Trophoblast cell (in vitro differentiated cells and primary cell): ENCODE data around the gene MAP3K10.

Source experiments
- DNase-seq, 2 donors: peaks; one replicate each; pipeline ENCODE4 v3.0.0-alpha.2; 2016
- H2AFZ ChIP-seq: 2 replicates; pipeline ENCODE4 v1.6.1; 2013; ENCODE audit warnings: low read length, moderate library complexity, mild to moderate bottlenecking; ENCODE audit not compliant: insufficient read depth, poor library complexity
- H2AK5ac ChIP-seq: 2 replicates; pipeline ENCODE4 v1.6.1; 2013; ENCODE audit warnings: mild to moderate bottlenecking, low read length
- H2BK120ac ChIP-seq: 2 replicates; pipeline ENCODE4 v1.6.1; 2013; ENCODE audit warnings: low read length, mild to moderate bottlenecking, moderate library complexity; ENCODE audit not compliant: insufficient read depth, poor library complexity
- H2BK12ac ChIP-seq: 2 replicates; pipeline ENCODE4 v1.6.1; 2013; ENCODE audit warnings: mild to moderate bottlenecking, low read length, moderate library complexity
- H2BK5ac ChIP-seq: 2 replicates; pipeline ENCODE4 v1.6.1; 2013; ENCODE audit warnings: low read length, low read depth, moderate library complexity, mild to moderate bottlenecking; ENCODE audit not compliant: poor library complexity
- H3K14ac ChIP-seq: 2 replicates; pipeline ENCODE4 v1.6.1; 2013; ENCODE audit warnings: mild to moderate bottlenecking, low read length
- H3K18ac ChIP-seq: 2 replicates; pipeline ENCODE4 v1.6.1; 2013; ENCODE audit warnings: mild to moderate bottlenecking, low read length
- H3K23ac ChIP-seq: 2 replicates; pipeline ENCODE4 v1.6.1; 2013; ENCODE audit warnings: low read length
- H3K27ac ChIP-seq: 2 replicates; pipeline ENCODE4 v1.5.1; 2013; ENCODE audit warnings: low read depth, mild to moderate bottlenecking, inconsistent platforms, low read length, moderate library complexity
- H3K27me3 ChIP-seq: 2 replicates; pipeline ENCODE4 v1.6.1; 2013; ENCODE audit warnings: inconsistent platforms, mild to moderate bottlenecking, low read length, moderate library complexity; ENCODE audit not compliant: insufficient read depth
- H3K36me3 ChIP-seq, 2 experiments: 1 replicate in 1 of 2; 2 replicates in 1 of 2; pipeline ENCODE4 v1.6.1; 2013; ENCODE audit warnings: low read length in 2 of 2, mild to moderate bottlenecking in 2 of 2, moderate library complexity in 1 of 2; ENCODE audit not compliant: insufficient read depth in 2 of 2, control insufficient read depth in 1 of 2
- H3K4ac ChIP-seq: 2 replicates; pipeline ENCODE4 v1.6.1; 2013; ENCODE audit warnings: low read depth, mild to moderate bottlenecking, low read length, moderate library complexity
- H3K4me1 ChIP-seq, 2 experiments: 1 replicate in 1 of 2; 2 replicates in 1 of 2; pipeline ENCODE4 v1.6.1; 2013; ENCODE audit warnings: low read length in 2 of 2, mild to moderate bottlenecking in 2 of 2, moderate library complexity in 1 of 2; ENCODE audit not compliant: insufficient read depth in 2 of 2, control insufficient read depth in 1 of 2
- H3K4me2 ChIP-seq: 2 replicates; pipeline ENCODE4 v1.6.1; 2013; ENCODE audit warnings: inconsistent platforms, mild to moderate bottlenecking, low read length, moderate library complexity
- H3K4me3 ChIP-seq: 2 replicates; pipeline ENCODE4 v1.5.1; 2013; ENCODE audit warnings: mild to moderate bottlenecking, low read depth, low read length, inconsistent platforms
- H3K79me1 ChIP-seq: one replicate; pipeline ENCODE4 v1.6.1; 2013; ENCODE audit warnings: low read length
- H3K79me2 ChIP-seq: 2 replicates; pipeline ENCODE4 v1.6.1; 2013; ENCODE audit warnings: low read length, mild to moderate bottlenecking; ENCODE audit not compliant: control insufficient read depth, insufficient read depth, poor library complexity
- H3K9ac ChIP-seq: 2 replicates; pipeline ENCODE4 v1.6.1; 2013; ENCODE audit warnings: mild to moderate bottlenecking, low read length
- H3K9me3 ChIP-seq: 2 replicates; pipeline ENCODE4 v1.6.1; 2013; ENCODE audit warnings: low read depth, mild to moderate bottlenecking, control low read depth, inconsistent platforms, low read length; ENCODE audit not compliant: insufficient read depth
- H4K12ac ChIP-seq: 2 replicates; pipeline ENCODE4 v1.6.1; 2013; ENCODE audit warnings: low read depth, mild to moderate bottlenecking, low read length, moderate library complexity
- H4K8ac ChIP-seq: 2 replicates; pipeline ENCODE4 v1.6.1; 2013; ENCODE audit warnings: low read depth, mild to moderate bottlenecking, low read length, moderate library complexity
- H4K91ac ChIP-seq: one replicate; pipeline ENCODE4 v1.6.1; 2013; ENCODE audit warnings: low read depth, mild to moderate bottlenecking, low read length, moderate library complexity
- WGBS: extraction: QIAGEN DNeasy Blood & Tissue Kit; methylation state at CpG from one replicate; pipeline ENCODE4 v1.1.7; 2013; ENCODE audit warnings: missing lambda C conversion rate; ENCODE audit not compliant: insufficient read length, insufficient coverage; ENCODE audit errors: extremely low coverage; 5-methylcytosine and 5-hydroxymethylcytosine counted together

MAP3K10 gene

GRCh38 chr19:40221858-40222619 is 30.8 kb downstream of the MAP3K10 start:
- Histone ChIP-seq H3K23ac (no peak overlapping the region), H3K18ac (no peak overlapping the region), H4K12ac (no peak overlapping the region), H2BK120ac (no peak overlapping the region), H3K4me1 (peaks cover 1 to 3% of the 10 kb centered on the region in 2 experiments), H3K79me2 (no peaks in the 10 kb centered on the region), H3K36me3 (no peaks in the 10 kb centered on the region), H4K91ac (no peak overlapping the region), H3K4ac (no peak overlapping the region), H3K9me3 (peaks cover 1% of the 10 kb centered on the region), H2AK5ac (no peak overlapping the region), H3K79me1 (no peaks in the 10 kb centered on the region), H3K27ac (no peak overlapping the region), H4K8ac (no peak overlapping the region), H3K4me2 (no peak overlapping the region), H3K4me3 (no peak overlapping the region), H2BK5ac (no peak overlapping the region), H3K27me3 (peaks cover 21% of the 10 kb centered on the region), H2BK12ac (no peak overlapping the region), H3K14ac (no peak overlapping the region), H2AFZ (no peak overlapping the region), H3K9ac (no peak overlapping the region)
- DNase-seq: peak; percentile 84 to 95
- WGBS: no CpG with 5 or more reads among the region's 41 CpGs

DNA sequence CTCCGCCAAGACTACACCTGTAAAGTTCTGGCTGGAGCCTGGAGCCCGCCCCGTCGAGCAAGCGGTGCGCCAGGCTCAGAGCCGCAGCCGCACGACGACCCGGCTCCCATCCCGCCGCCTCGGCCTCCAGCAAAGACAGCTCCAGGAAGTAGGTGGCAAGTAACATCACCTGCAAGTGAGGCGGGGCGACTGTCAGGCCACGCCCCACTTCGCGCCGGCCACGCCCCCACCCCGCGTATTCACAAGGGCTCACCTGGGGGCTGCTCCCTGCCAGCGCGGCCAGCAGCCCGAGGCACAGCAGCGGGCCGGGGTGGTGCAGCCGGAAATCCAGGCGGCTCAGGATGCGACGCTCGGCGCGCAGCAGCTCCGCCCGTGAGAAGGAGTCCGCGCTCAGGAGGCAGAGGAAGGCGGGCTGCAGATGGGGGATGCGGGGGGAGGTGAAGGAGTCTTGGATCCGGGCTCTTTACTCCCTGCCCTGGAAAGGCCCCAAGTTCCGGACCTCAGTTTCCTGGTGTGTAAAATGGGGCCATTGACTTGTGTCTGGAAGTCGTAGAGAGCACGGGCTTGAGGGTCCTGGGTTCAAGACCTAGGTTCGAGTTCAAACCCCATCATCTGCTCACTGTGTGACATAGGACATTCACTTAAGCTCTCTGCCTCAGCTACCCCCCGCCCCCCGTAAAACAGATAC is 32.1 kb downstream of the MAP3K10 start:
- Histone ChIP-seq H4K91ac (no peak overlapping the region), H3K4me1 (no peaks in the 10 kb centered on the region), H3K9me3 (no peaks in the 10 kb centered on the region), H3K23ac (no peak overlapping the region), H3K4me3 (no peak overlapping the region), H4K12ac (no peak overlapping the region), H3K9ac (no peak overlapping the region), H3K18ac (no peak overlapping the region), H3K4ac (no peak overlapping the region), H4K8ac (no peak overlapping the region), H2BK5ac (no peak overlapping the region), H2AFZ (no peak overlapping the region), H3K14ac (no peak overlapping the region), H3K27me3 (peaks cover 8% of the 10 kb centered on the region), H2AK5ac (no peak overlapping the region), H2BK120ac (no peak overlapping the region), H3K4me2 (no peak overlapping the region), H3K36me3 (no peaks in the 10 kb centered on the region), H3K79me2 (no peaks in the 10 kb centered on the region), H3K27ac (no peak overlapping the region), H3K79me1 (no peaks in the 10 kb centered on the region), H2BK12ac (no peak overlapping the region)
- DNase-seq: peak; percentile 11 to 44
- WGBS: no CpG with 5 or more reads among the region's 48 CpGs

- Histone ChIP-seq H3K14ac (no peak overlapping the region), H3K4me2 (no peak overlapping the region)
- no CpG with 5 or more reads among the region's 32 CpGs for WGBS
Observed at GRCh38 chr19:40224342-40225150, 33.3 kb downstream of the MAP3K10 start.

GRCh38 chr19:40225440-40226305 is 34.4 kb downstream of the MAP3K10 start:
- Histone ChIP-seq H3K9ac (no peak overlapping the region), H2BK12ac (no peak overlapping the region), H3K18ac (no peak overlapping the region), H3K4me3 (no peak overlapping the region), H3K4ac (no peak overlapping the region), H3K4me2 (no peak overlapping the region), H3K9me3 (no peaks in the 10 kb centered on the region), H3K23ac (no peak overlapping the region), H3K79me1 (no peaks in the 10 kb centered on the region), H3K79me2 (no peaks in the 10 kb centered on the region), H4K91ac (no peak overlapping the region), H3K4me1 (peaks cover 0 to 3% of the 10 kb centered on the region in 2 experiments), H2AFZ (no peak overlapping the region), H3K14ac (no peak overlapping the region), H4K8ac (no peak overlapping the region), H3K27me3 (peaks cover 4% of the 10 kb centered on the region), H4K12ac (no peak overlapping the region), H2AK5ac (no peak overlapping the region), H2BK120ac (no peak overlapping the region), H3K27ac (no peak overlapping the region), H2BK5ac (no peak overlapping the region), H3K36me3 (no peaks in the 10 kb centered on the region)
- no CpG with 5 or more reads among the region's 21 CpGs for WGBS
- no peak for DNase-seq

More at GRCh38 chr19:40224342-40225150, 33.3 kb downstream of the MAP3K10 start:
- Histone ChIP-seq H3K4me1 (peaks cover 0 to 1% of the 10 kb centered on the region in 2 experiments), H2AK5ac (no peak overlapping the region), H2BK5ac (no peak overlapping the region), H3K79me2 (no peaks in the 10 kb centered on the region), H3K4ac (no peak overlapping the region), H3K9ac (no peak overlapping the region), H3K23ac (no peak overlapping the region), H3K18ac (no peak overlapping the region), H3K36me3 (no peaks in the 10 kb centered on the region), H2AFZ (no peak overlapping the region), H3K9me3 (no peaks in the 10 kb centered on the region), H4K91ac (no peak overlapping the region), H4K8ac (no peak overlapping the region), H2BK12ac (no peak overlapping the region), H4K12ac (no peak overlapping the region), H3K79me1 (no peaks in the 10 kb centered on the region), H2BK120ac (no peak overlapping the region), H3K4me3 (no peak overlapping the region), H3K27ac (no peak overlapping the region), H3K27me3 (peaks cover 4% of the 10 kb centered on the region)
- DNase-seq: no peak
